WTC11 (cell line): ENCODE results near the gene TMEM62.

ENCODE experiments used
- CTCF ChIP-seq: fragments of 200-600 bp; IDR thresholded peaks from 2 replicates; pipeline ENCODE4 v1.8.0; 2022; ENCODE audit warnings: antibody characterized with exemption
- E2F4 ChIP-seq: sonication (generic); formaldehyde crosslinking; IDR thresholded peaks from 2 replicates; pipeline ENCODE4 v1.8.1; 2022; ENCODE audit warnings: low read depth, mild to moderate bottlenecking, moderate library complexity, missing genetic modification reagents, borderline replicate concordance
- JAZF1 ChIP-seq: fragments of 250-450 bp; sonication (Bioruptor Pico); IDR thresholded peaks from 2 replicates; pipeline ENCODE4 v1.9.0; 2021; ENCODE audit warnings: moderate library complexity, mild to moderate bottlenecking, inconsistent platforms

DNA sequence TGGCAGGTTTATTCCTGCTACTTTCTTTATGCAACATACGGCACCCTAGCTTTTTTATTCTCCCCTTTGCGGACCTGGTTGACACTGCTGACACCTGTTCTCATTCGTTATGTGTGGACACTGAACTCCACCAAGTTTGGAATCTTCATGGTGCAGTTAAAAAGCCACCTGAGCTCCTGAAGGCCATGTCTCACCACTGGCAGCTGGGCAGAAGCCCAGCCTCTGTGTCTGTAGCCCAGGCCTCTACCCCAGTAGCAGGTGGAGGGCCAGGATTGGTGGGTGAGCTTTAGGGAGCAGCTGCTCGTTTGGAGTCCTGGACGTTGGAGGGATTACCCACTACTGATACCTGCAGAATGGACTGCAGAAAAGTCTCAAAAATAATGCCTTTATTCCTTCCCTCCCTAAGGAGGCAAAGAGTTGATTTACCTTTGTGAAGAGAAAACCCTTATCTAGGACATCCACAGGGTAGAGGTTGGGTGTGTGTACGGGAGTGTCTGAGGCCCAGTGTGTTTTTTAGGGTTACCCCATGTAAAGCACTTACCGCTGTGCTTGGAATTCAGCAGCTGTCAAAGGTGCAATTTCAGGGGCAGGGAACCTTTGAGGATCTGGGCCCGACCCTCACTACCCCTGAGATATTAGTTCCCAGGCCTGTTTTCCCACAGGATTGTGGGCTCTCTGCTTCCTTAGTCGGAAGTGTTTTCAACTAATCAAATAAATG lies 51.2 kb downstream of the TMEM62 start:
- no peak for TF ChIP-seq JAZF1
- TF ChIP-seq CTCF: no peak
- TF ChIP-seq E2F4 (CRISPR knock-in tag): no peak
